Measurements from ENCODE around the gene FRRS1.

Gene FRRS1, protein sequence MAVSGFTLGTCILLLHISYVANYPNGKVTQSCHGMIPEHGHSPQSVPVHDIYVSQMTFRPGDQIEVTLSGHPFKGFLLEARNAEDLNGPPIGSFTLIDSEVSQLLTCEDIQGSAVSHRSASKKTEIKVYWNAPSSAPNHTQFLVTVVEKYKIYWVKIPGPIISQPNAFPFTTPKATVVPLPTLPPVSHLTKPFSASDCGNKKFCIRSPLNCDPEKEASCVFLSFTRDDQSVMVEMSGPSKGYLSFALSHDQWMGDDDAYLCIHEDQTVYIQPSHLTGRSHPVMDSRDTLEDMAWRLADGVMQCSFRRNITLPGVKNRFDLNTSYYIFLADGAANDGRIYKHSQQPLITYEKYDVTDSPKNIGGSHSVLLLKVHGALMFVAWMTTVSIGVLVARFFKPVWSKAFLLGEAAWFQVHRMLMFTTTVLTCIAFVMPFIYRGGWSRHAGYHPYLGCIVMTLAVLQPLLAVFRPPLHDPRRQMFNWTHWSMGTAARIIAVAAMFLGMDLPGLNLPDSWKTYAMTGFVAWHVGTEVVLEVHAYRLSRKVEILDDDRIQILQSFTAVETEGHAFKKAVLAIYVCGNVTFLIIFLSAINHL

DNA sequence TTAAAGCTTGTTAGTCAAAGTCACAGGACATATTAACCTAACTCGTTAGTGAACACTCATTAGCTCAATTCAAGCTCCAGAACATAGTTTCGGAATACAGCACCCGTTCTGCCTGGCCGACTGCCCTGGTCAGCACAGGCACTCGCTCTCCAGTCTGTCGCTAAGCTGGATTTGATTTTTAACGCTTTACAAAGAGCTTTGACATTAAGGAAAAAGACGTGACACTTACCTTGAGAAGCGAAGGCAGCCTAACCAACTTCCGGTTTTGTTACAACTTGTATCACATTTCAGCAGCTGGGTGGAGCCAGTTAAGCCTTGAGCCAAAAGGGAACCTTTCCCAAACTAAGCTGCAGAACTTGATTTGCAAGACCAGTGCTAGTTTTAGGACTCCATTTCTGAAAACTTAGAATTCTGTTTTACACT is at the start of gene FRRS1:
FRRS1 (minus strand) TSS at position 258 of the 423 bp plus-strand sequence. CDS start 17,867 bp downstream, outside the sequence.
- DNase-seq, result peak; percentile 97

DNA sequence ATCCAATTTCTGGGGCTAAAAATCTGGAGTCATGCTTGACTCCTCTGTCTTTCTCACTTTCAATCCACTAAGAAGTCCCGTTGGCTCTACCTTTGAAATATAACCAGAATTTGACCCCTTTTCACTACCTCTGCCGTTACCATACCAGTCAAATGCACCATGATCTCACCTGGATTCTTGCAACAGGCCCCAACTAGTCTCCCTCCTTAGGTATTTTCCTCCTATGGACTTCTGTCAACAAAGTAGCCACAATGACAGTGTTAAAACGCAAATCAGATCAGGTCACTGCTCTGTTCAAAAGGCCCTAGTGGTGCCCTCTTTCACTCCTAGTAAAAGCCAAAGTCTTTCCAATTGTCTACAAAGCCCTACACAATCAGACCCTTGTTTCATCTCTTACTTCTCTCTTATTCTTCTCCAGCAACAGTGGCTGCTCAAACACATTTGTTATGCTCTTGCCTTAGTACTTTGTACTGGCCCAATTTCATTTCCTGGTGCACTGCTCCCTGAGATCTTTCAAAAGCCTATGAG is 48.0 kb upstream of the FRRS1 start:
- no peak for DNase-seq

DNA sequence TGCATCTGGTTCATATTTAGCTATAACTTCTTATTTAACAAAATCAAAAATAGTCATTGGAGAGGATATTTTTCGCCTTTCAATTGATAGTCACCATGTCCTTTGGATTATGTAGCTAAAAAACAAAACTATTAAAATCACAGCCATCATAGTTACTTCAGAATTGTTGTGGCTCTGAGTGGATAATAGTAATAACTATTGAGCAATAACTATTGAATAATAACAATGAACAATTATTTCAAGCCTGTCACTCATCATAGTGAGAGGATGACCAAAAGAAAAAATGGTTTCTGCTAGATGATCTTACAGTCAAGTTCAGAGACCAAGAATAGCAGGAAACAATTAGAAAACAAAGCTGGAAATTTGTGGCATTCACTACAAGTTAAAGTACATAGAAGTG is 45.3 kb upstream of the FRRS1 start:
- no peak for DNase-seq

DNA sequence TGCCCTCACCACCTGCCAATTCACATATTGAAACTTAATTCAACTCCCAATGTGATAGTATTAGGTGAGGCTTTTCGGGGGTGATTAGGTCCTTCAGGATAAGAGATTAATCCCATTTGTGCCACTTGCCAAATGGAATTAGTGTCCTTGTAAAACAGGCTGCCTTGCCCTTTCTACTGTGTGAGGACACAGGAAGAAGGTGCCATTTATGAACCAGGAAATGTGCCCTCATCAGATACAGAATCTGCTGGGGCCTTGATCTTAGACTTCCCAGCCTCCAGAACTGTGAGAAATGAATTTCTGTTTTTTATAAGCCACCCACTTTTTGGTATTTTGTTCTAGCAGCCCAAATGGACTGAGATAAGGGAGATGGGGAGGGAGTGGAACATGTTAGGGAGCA is 44.6 kb upstream of the FRRS1 start:
- DNase-seq, result peak; percentile 34

DNA sequence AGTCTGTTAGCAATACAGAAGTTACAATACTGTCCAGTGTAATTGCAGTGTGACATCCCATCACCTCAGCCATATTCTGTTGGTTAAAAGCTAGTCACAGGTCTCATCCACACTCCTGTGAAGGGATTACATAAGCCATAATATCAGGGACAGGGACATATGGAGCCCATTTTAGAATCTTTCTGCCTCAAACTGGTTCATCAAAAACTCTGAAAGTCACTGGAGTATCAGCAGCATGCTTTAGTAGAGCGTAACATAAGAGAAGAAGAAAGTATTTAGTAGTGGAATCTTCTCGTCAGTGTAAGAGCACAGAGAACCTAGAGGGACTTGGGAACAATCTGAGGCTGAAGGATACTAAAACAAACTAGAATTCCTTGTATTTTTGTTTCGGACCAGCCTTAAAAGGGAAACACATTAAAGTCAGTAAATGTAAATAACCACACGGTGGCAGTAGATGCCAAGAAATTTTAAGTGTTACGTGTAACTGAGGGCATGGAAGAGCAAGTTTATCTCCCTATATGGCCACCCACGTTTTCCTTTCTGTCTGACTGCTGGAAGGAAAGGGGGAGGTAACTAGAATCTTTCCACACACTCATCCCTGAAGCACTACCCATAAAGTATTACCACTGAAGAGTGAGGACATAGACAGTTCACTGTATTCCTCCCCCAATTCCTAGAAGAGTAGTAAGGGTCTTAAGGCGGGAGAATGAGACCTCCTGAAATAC is 42.1 kb upstream of the FRRS1 start:
- DNase-seq, result peak; percentile 94

DNA sequence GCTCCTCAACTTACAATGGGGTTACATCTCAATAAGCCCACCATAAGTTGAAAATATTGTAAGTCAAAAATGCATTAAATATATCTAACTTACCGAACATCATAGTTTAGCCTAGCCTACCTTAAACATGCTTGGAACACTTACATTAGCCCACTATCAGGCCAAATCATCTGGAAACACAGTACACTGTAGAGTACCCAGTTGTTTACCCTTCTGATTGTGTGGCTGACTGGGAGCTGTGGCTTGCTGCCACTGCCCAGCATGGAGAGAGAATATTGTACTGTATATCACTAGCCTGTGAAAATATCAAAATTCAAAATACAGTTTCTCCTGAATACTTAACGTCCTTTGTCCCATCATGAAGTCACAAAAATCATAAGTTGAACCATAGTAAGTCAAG is 40.4 kb upstream of the FRRS1 start:
- DNase-seq, result no peak

DNA sequence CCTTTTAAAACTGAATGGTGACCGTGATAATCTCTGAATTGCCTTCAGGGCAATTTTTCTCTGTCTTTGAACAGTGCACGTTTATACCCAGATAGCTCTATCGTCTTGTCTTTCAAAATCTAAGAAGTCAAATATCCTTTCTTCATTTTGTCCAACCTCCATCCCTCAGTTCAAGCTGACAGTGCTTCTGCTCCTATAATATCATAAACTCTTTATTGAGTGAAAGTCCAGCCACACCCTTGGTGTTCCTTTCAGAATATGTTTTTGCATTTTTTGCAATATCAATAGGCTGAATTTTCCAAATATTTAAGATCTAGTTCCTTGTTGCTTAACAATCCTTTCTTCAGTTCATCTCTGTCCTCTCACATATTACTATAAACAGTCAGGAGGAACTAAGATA is 35.1 kb upstream of the FRRS1 start:
- no peak for DNase-seq

DNA sequence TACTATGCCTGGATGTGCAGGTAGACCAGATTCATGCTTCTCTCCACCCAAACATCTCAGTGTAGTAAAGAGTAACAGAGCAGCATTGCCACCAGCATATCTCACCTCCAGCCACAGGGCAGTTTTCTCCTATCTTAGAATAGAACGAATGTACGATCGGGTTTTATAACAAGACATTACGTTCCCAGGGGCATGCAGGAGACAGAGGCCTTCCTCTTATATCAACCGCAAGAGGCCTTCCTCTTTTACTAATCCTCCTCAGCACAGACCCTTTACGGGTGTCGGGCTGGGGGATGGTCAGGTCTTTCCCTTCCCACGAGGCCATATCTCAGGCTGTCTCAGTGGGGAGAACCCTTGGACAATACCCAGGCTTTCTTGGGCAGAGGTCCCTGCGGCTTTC is 27.4 kb upstream of the FRRS1 start:
- DNase-seq, result peak; percentile 73

DNA sequence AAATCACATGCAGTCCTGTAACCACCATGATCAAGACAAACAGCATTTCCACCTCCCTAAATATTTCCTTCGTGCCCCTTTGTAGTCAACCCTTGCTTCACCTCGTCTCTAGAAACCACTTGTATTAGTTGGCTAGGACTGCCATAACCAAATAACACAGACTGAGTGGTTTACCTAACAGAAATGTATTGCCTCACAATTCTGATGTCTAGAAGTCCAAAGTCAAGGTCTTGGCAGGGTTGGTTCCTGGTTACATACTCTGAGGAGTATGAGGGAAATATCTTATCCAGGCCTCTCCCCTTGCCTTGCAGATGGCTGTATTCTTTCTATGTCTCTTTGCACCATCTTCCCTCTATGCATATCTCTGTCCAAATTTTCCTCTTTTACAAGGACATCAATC is 23.3 kb upstream of the FRRS1 start:
- no peak for DNase-seq

DNA sequence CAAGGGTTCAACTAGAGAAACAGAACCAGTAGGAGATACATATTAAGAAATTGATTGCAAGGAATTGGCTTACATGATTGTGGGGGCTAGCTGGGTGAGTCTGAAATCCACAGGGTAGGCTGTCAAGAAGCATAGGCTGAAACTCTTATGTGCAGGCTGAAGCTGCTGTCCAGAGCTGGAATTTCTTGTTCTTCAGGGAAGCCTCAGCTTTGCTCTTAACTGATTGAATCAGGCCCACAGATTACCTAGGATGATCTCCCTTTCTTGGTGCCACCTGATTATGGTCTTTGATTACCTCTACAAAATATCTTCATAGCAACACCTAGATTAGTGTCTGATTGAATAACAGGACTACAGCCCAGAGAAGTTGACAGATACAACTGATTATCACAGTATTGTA is 22.5 kb upstream of the FRRS1 start:
- no peak for DNase-seq

DNA sequence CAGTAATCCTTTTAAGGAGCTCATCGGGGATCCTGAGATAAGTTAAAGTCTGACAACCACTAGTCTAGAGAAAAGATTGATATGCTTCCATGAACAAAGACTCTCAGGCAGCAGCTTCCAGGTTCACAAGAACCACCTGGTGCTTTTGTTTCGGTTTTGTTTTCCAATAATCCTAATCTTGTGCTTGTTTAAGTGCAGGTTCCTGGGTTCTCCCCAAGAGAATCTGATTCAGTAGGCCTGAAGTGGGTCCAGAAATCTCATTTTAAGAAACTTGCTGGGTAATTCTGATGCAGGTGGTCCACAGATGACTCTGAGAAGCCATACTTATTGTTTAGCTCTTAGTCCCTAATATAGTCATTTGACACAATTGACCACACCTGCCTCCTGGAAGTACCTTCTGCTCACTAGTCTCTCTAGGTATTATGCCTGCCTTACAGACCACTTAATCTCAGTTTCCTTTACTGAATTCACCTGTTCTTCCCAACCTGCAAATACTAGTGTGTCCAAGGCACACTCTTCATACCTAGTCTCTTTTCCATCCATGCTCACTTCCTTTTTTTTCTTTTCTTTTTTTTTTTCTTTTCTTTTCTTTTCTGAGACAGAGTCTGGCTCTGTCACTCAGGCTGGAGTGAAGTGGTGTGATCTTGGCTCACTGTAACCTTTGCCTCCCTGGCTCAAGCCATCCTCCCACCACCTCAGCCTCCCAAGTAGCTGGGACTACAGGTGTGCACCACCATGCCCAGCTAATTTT is 20.5 kb upstream of the FRRS1 start:
- no peak for DNase-seq

DNA sequence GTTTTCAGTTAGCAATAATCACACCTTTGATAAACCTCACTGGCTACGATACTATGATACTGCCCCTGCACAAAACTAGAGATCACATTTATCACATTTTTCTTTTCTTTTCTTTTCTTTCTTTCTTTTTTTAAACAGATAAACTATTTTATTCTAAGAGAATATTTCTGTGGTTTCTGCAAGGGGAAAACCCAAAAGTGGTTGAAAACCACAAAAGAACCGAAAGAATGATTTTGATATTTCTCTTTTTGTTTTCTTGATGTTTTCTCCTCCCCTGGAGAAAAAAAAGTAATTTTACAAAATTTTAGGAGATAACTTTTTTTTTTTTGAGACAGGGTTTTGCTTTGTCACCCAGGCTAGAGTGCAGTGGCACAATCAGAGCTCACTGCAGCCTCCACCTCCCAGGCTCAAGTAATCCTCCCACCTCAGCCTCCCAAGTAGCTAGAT is 18.4 kb upstream of the FRRS1 start:
- peak; percentile 44 for DNase-seq

DNA sequence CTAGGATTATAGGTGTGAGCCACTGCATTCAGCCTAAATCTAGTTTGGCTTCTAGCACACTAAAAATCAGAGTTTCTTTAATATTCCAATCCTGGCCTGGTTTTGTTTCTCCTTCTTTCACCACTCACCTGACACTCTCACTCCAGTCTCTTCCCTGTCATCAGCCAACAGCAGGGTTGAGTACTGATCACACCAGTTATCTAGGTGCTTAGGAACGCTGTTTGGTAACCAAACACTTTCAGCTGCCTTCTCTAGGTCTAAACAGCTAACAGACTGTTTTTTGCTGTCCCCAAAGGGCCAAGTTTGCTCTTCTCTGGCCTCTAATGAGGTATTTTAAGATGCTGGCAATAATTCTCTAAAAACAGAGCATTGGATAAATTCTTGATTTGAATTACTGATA is 17.7 kb upstream of the FRRS1 start:
- DNase-seq, result no peak

DNA sequence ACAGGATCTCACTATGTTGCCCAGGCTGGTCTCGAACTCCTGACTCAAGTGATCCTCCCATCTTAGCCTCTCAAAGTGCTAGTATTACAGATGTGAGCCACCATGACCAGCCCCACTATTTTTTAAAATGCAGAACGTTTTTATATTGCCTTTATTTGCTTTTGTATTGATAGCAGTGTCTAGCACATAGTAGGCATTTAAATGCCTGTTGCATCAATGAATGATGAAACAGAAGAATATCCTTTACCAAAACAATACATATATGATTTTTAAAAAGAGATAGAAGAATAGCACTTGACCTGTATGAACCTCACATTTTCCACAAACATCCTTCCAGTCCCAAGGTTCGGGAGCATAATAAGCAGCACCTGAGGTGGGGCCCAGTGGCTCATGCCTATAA is 16.5 kb upstream of the FRRS1 start:
- no peak for DNase-seq

DNA sequence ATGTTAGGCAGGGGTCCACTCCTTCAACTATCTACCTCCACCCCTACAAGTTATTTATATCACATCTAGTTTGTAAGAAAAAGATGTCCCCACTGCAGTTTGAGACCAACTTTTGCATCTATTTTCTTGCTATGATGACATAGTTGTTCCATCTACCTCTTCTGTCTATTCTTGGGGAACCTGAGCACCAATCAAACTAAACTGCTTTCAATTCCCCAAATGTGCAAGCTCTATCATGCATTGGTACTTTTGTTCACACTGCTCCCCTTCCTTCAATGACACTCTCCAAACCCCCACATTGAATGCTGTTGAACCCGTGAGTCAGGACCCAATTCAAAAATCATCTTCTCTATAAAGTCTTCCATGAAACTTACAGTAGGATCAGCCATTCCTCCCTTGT is 16.0 kb upstream of the FRRS1 start:
- DNase-seq, result no peak

DNA sequence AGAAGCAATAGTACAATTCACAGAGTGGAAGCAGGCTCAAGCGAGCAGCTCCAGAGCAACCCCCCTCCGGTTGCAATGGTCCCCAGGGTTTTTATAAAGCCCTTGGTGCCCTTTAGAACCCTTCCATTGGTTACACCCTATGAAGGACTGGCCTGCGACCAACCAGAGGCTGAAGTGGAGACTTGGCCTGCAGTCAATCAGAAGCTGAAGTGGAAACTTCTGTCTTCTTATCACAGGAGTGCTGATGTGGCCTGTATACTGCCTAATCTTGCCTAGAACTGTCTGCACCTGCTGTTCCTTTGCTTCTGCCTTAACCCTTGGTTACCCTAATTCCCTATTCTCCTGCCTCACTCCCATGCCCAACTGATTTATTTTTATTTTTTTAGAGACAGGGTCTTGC is 15.4 kb upstream of the FRRS1 start:
- peak; percentile 50 for DNase-seq

DNA sequence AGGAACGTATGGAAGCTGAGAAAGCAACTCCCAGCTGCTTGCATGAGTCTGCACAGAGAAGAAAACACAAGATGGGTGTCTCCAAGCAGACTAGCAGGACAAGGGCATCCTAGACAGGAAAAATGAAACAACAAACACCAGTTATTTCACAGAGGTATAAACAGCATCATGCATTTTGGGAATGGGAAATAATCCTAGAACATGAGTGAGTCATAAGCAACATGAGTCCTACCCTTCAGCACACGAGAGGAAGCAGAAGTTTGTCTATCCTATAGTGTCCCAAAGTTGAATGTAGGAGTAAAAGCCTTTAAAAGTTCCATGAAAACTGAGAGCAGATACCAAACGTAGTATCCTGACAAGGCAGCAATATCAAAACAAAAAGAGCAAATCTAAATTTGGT is 11.3 kb upstream of the FRRS1 start:
- no peak for DNase-seq

DNA sequence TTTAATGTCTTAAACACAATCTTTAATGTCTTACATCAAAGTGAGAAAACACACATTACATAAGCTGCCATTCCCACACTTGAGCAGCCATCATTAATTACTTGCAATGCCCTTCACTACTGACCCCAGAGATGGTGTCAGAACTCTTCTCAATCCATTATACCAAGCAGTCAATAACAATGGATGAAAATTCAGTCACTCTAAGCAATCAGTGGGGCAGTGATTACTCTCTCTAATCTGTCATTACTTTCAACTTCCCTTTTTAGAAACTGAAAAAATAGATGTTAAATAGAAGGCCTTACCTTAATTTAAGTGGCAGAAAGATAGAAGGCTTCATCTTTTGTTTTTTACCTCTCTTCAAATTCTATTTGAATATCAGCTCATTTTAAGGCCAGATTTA is 9.7 kb upstream of the FRRS1 start:
- no peak for DNase-seq

DNA sequence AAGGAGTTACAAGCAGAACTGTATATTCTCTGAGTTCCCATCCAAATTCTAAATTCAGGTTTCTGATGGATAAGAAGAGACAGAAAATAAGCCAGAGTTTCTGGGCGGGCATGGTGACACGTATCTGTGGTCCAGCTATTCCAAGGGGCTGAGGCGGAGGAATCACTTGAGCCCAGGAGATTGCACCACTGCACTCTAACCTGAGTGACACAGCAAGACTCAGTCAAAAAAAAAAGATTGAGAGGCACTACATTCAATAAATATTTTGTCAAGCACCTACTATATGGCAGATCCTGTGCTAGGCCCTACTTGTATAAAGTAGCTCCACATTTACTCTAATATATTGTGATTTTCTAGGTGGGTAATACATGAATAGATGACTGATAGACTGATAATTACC is 6.4 kb upstream of the FRRS1 start:
- DNase-seq, result no peak

DNA sequence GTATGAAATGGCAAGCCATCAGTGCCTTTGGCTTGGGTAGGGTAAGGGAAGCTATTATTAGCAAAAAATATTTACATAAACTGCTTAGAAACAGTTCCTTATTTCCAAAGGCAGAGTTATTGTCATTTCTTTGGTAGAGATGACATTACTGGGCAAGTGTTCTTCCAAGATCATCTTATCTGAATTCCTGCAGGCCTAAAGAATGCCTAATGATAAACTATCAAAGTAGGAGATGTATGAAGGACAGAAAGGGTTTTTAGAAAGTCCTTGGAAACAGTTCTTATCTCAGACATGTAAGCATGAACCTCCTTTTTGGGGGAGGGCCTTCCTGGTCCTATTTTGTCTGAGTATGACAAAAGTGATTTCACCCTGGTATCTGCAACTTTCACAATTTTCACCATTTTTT is 5.1 kb upstream of the FRRS1 start:
- DNase-seq, result peak; percentile 86

DNA sequence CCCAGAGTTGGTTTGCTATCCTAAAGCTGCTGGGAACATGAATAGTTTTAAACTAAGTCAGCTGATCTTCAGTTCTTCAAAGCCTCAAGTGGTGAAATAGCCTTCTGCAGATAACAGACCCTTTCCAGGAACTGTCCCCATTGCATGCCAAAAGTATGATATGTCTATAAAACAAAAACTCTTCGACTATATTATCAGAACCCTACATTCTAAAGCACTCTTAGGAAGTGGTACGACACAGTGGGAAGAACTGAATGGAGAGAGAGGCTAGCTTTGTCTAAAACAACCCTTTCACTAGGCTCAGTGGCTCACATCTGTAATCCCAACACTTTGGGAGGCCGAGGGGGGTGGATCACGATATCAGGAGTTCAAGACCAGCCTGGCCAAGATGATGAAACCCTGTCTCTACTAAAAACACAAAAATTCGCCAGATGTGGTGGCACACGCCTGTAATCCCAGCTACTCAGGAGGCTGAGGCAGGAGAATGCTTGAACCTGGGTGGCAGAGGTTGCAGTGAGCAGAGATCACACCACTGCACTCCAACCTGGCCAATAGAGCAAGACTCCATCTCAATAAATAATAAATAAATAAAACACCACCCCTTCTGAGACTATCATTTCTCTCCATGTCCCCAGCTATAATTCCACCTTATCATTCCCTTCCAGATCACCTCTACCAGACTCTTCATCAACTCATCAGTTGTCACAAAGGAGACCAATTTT is 2.2 kb upstream of the FRRS1 start:
- peak; percentile 91 for DNase-seq

DNA sequence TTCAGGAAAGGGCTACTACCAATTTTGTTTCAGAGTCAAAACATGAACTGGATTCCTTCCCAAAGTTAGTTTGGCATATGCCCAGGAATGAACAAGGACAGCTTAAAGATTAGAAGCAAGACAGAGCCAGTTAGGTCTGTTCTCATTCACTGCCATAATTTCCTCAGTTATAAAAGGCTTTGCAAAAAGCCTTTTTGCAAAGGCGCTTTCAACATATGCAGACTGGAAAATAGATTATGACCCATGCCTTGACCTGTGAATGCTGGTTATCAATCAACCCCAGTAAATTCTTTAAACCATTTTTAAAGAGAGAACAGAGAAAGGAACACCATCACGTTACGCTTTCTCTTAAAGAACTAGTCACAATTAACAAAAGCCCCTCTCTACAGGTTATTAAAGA is 1.7 kb upstream of the FRRS1 start:
- DNase-seq, result peak; percentile 60
